ENCODE measurements around the gene MYL3. TPM values are rescaled to one million over a fixed set of nuclear protein-coding genes. Genes with fewer than 3 reads are reported as not detected.

Gene MYL3
- total RNA-seq, 1 experiment from 2014 or later: not detected

GRCh38 chr3:46883830-46884185 lies 20.6 kb upstream of the MYL3 start:
- BruUV-seq (replicated peaks): no TSS peak
- H2AFZ ChIP-seq (ENCODE audit: low read length): no peak overlapping the region
- TF ChIP-seq CTCF (conservative IDR thresholded peaks at IDR 0.05; ENCODE audit: low read depth, low read length): no peak
- TF ChIP-seq EZH2 (IDR thresholded peaks at IDR 0.05; ENCODE audit: low read length, unreplicated experiment): no peak
- no peak for TF ChIP-seq EZH2phosphoT487 (IDR thresholded peaks at IDR 0.05; ENCODE audit: borderline replicate concordance, low read length)

GRCh38 chr3:46883054-46883829 lies 20.0 kb upstream of the MYL3 start:
- Histone ChIP-seq H3F3A (ENCODE audit: low read length, unreplicated experiment) (no peaks in the 10 kb centered on the region), H3K9me2 (replicated peaks; ENCODE audit: low read length) (no peaks in the 10 kb centered on the region), H3K27ac (ENCODE audit: low read length) (no peak overlapping the region), H3K27me3 (ENCODE audit: low read length) (peaks cover 28% of the 10 kb centered on the region), H3K36me3 (ENCODE audit: low read depth, low read length) (no peaks in the 10 kb centered on the region), H3K4me2 (ENCODE audit: low read length) (peak overlapping the region; percentile 89; the same call in 1 of the 2 replicates), H3K4me3 (ENCODE audit: low read length) (no peak overlapping the region), H2AFZ (ENCODE audit: low read length) (no peak overlapping the region), H3K9ac (ENCODE audit: low read length) (no peak overlapping the region), H3K4me1 (ENCODE audit: insufficient read depth, low read length) (no peaks in the 10 kb centered on the region), H3K9me3 (ENCODE audit: low read length) (no peaks in the 10 kb centered on the region), H4K20me1 (ENCODE audit: low read length) (no peaks in the 10 kb centered on the region), H3K79me2 (ENCODE audit: low read length) (no peaks in the 10 kb centered on the region)
- intact Hi-C loops (cut with micrococcal nuclease): no loop called here
- TF ChIP-seq EZH2phosphoT487 (IDR thresholded peaks at IDR 0.05; ENCODE audit: borderline replicate concordance, low read length) (no peak), EZH2 (IDR thresholded peaks at IDR 0.05; ENCODE audit: low read length, unreplicated experiment) (no peak), CTCF (conservative IDR thresholded peaks at IDR 0.05; ENCODE audit: low read depth, low read length) (no peak)
- BruUV-seq (replicated peaks): no TSS peak
- CTCF ChIA-PET: no interaction called here
- no peak for DNase-seq
- POLR2A ChIA-PET (ENCODE audit: unreplicated experiment): no interaction called here
- ATAC-seq: no peak

More at GRCh38 chr3:46883830-46884185, 20.6 kb upstream of the MYL3 start:
- intact Hi-C loops (cut with micrococcal nuclease): no loop called here
- H3K9me3 ChIP-seq (ENCODE audit: low read length): no peaks in the 10 kb centered on the region
- H3F3A ChIP-seq (ENCODE audit: low read length, unreplicated experiment): no peaks in the 10 kb centered on the region
- H3K36me3 ChIP-seq (ENCODE audit: low read depth, low read length): no peaks in the 10 kb centered on the region
- ChIA-PET POLR2A (ENCODE audit: unreplicated experiment) (no interaction called here), CTCF (no interaction called here)
- peaks cover 28% of the 10 kb centered on the region for H3K27me3 ChIP-seq (ENCODE audit: low read length)
- no peak overlapping the region for H3K27ac ChIP-seq (ENCODE audit: low read length)
- H3K4me2 ChIP-seq (ENCODE audit: low read length): no peak overlapping the region
- H4K20me1 ChIP-seq (ENCODE audit: low read length): no peaks in the 10 kb centered on the region
- no peaks in the 10 kb centered on the region for H3K9me2 ChIP-seq (replicated peaks; ENCODE audit: low read length)
- ATAC-seq: no peak
- H3K79me2 ChIP-seq (ENCODE audit: low read length): no peaks in the 10 kb centered on the region
- DNase-seq: no peak
- no peak overlapping the region for H3K9ac ChIP-seq (ENCODE audit: low read length)
- no peak overlapping the region for H3K4me3 ChIP-seq (ENCODE audit: low read length)
- H3K4me1 ChIP-seq (ENCODE audit: insufficient read depth, low read length): no peaks in the 10 kb centered on the region

GRCh38 chr3:46882377-46883053 lies 19.3 kb upstream of the MYL3 start:
- DNase-seq (no peak), ATAC-seq (peak; percentile 45)
- Histone ChIP-seq H4K20me1 (ENCODE audit: low read length) (no peaks in the 10 kb centered on the region), H3F3A (ENCODE audit: low read length, unreplicated experiment) (no peaks in the 10 kb centered on the region), H3K9me2 (replicated peaks; ENCODE audit: low read length) (no peaks in the 10 kb centered on the region), H2AFZ (ENCODE audit: low read length) (peak overlapping the region; percentile 74), H3K27ac (ENCODE audit: low read length) (no peak overlapping the region), H3K4me3 (ENCODE audit: low read length) (peak overlapping the region; percentile 66), H3K4me1 (ENCODE audit: insufficient read depth, low read length) (no peaks in the 10 kb centered on the region), H3K4me2 (ENCODE audit: low read length) (peak overlapping the region; percentile 89), H3K79me2 (ENCODE audit: low read length) (no peaks in the 10 kb centered on the region), H3K36me3 (ENCODE audit: low read depth, low read length) (no peaks in the 10 kb centered on the region), H3K9ac (ENCODE audit: low read length) (no peak overlapping the region), H3K27me3 (ENCODE audit: low read length) (peaks cover 28% of the 10 kb centered on the region), H3K9me3 (ENCODE audit: low read length) (no peaks in the 10 kb centered on the region)
- TF ChIP-seq EZH2 (IDR thresholded peaks at IDR 0.05; ENCODE audit: low read length, unreplicated experiment) (peak; percentile 99), EZH2phosphoT487 (IDR thresholded peaks at IDR 0.05; ENCODE audit: borderline replicate concordance, low read length) (peak; percentile 82; the same call in 1 of the 2 replicates), CTCF (conservative IDR thresholded peaks at IDR 0.05; ENCODE audit: low read depth, low read length) (no peak)
- intact Hi-C loops (cut with micrococcal nuclease): no loop called here
- BruUV-seq (replicated peaks): no TSS peak
- ChIA-PET CTCF (no interaction called here), POLR2A (ENCODE audit: unreplicated experiment) (no interaction called here)
